K562 (cell line): ENCODE measurements around the gene DENND4C. TPM values are rescaled to one million over a fixed set of nuclear protein-coding genes. Genes with fewer than 3 reads are reported as not detected.

Source experiments
- ATAC-seq: fragments of 200-7000 bp; cut with Tn5 transposase; 3 replicates; pipeline ENCODE4 v1.9.1; 2020; ENCODE audit warnings: moderate library complexity
- BruUV-seq: library from RNA; stranded (reverse); fragments of 400-500 nt; replicated peaks from 2 replicates; lab custom pipeline; 2021; lab: Mats Ljungman, UMichigan
- CTCF ChIA-PET: fragments of 300-600 bp; formaldehyde crosslinking; extraction: SDS; loops from one replicate; lab custom pipeline; 2021; ENCODE audit warnings: low intra/inter-chr PET ratio; lab: Yijun Ruan, JAX
- POLR2A ChIA-PET: fragments of 300-600, 350-650 bp; sonication (Branson Sonifier 250); formaldehyde crosslinking; extraction: SDS; loops from one replicate; lab custom pipeline; 2021; ENCODE audit warnings: antibody characterized with exemption, inconsistent platforms; lab: Yijun Ruan, JAX
- DNase-seq, 4 experiments: peaks; one replicate each; pipeline versions ENCODE4 v3.0.0 to v3.0.0-alpha.2; 2011 to 2018; ENCODE audit warnings: low spot score in 3 of 4, mixed read lengths in 3 of 4; ENCODE audit errors: extremely low read depth in 1 of 4
- FAIRE-seq: peaks from 2 replicates; lab custom pipeline; 2011; peaks lifted over from hg19 to GRCh38; lab: Jason Lieb, UNC
- H2AFZ ChIP-seq: 2 replicates; pipeline ENCODE4 v1.6.0; 2011; ENCODE audit warnings: low read depth, low read length, control low read depth, inconsistent platforms
- H3K27ac ChIP-seq: fragments of 200-600 bp; 3 replicates; pipeline ENCODE4 v1.8.0; 2011; ENCODE audit warnings: low read depth, mild to moderate bottlenecking, control low read depth, inconsistent platforms, low read length, moderate library complexity, mixed read lengths; ENCODE audit errors: extremely low read depth
- H3K27me3 ChIP-seq, 2 experiments: fragments of 300-600 bp in 1 of 2; 2 replicates in 1 of 2; 3 replicates in 1 of 2; pipeline versions ENCODE4 v1.6.0 to v1.8.0; 2011; ENCODE audit warnings: inconsistent platforms in 2 of 2, low read length in 2 of 2, mild to moderate bottlenecking in 1 of 2, mixed read lengths in 1 of 2, moderate library complexity in 1 of 2; ENCODE audit not compliant: control insufficient read depth in 2 of 2, insufficient read depth in 2 of 2
- H3K36me3 ChIP-seq: fragments of 300-600 bp; 3 replicates; pipeline ENCODE4 v1.8.0; 2011; ENCODE audit warnings: mild to moderate bottlenecking, low read length, inconsistent platforms; ENCODE audit not compliant: control insufficient read depth, insufficient read depth
- H3K4me1 ChIP-seq, 2 experiments: fragments of 200-600 bp in 1 of 2; replicated peaks in 1 of 2; 2 replicates in 1 of 2; 3 replicates in 1 of 2; pipeline versions ENCODE4 v1.5.1 to v1.8.0; 2011; ENCODE audit warnings: inconsistent platforms in 2 of 2, low read length in 2 of 2, mild to moderate bottlenecking in 1 of 2, mixed read lengths in 1 of 2, moderate library complexity in 1 of 2; ENCODE audit not compliant: control insufficient read depth in 2 of 2, insufficient read depth in 2 of 2
- H3K4me2 ChIP-seq: 2 replicates; pipeline ENCODE4 v1.6.1; 2011; ENCODE audit warnings: low read length, control low read depth, inconsistent platforms, mixed read lengths; ENCODE audit not compliant: insufficient read depth
- H3K4me3 ChIP-seq: fragments of 200-600 bp; sonication (generic), shearing (Covaris generic); 2 replicates; pipeline ENCODE4 v1.5.1; 2016; ENCODE audit warnings: control low read depth, inconsistent platforms
- H3K79me2 ChIP-seq: fragments of 200-600 bp; 3 replicates; pipeline ENCODE4 v1.8.0; 2011; ENCODE audit warnings: low read length, inconsistent platforms; ENCODE audit not compliant: control insufficient read depth, insufficient read depth
- H3K9ac ChIP-seq, 2 experiments: 2 replicates each; pipeline versions ENCODE4 v1.6.0 to v1.6.1; 2011; ENCODE audit warnings: low read depth in 2 of 2, low read length in 2 of 2, control low read depth in 1 of 2, inconsistent platforms in 1 of 2, mild to moderate bottlenecking in 1 of 2, mixed read lengths in 1 of 2; ENCODE audit not compliant: insufficient read depth in 1 of 2
- H3K9me1 ChIP-seq: one replicate; pipeline ENCODE4 v1.6.0; 2011; ENCODE audit warnings: inconsistent platforms, mild to moderate bottlenecking, low read length, moderate library complexity; ENCODE audit not compliant: control insufficient read depth, insufficient read depth
- H3K9me3 ChIP-seq: replicated peaks from 2 replicates; pipeline ENCODE4 v1.5.1; 2011; ENCODE audit warnings: low read depth, low read length, inconsistent platforms; ENCODE audit not compliant: control insufficient read depth, insufficient read depth
- H4K20me1 ChIP-seq: replicated peaks from 2 replicates; pipeline ENCODE4 v1.6.1; 2011; ENCODE audit warnings: low read length, inconsistent platforms, mixed read lengths; ENCODE audit not compliant: control insufficient read depth, insufficient read depth
- CTBP1 ChIP-seq: fragments of 450-650 bp; IDR thresholded peaks from 2 replicates; pipeline ENCODE4 v1.6.1; 2016; ENCODE audit warnings: borderline replicate concordance
- EHMT2 ChIP-seq: fragments of 450-650 bp; IDR thresholded peaks from 2 replicates; pipeline ENCODE4 v1.6.1; 2018; ENCODE audit warnings: antibody characterized with exemption
- ETS2 ChIP-seq: IDR thresholded peaks from 2 replicates; pipeline ENCODE4 v1.6.1; 2016; ENCODE audit warnings: borderline replicate concordance, missing genetic modification characterization, mild to moderate bottlenecking, moderate library complexity, missing compliant biosample characterization; ENCODE audit not compliant: poor library complexity, severe bottlenecking
- MCM7 ChIP-seq, 2 experiments: fragments of 450-650 bp; IDR thresholded peaks; 2 replicates each; pipeline ENCODE4 v1.6.1; 2016 to 2018
- MYNN ChIP-seq, 2 experiments: sonication (generic); formaldehyde crosslinking in 1 of 2; IDR thresholded peaks; 2 replicates each; pipeline versions ENCODE4 v1.5.0 to v1.6.1; 2016 to 2020; ENCODE audit warnings: antibody characterized with exemption in 1 of 2, missing genetic modification reagents in 1 of 2
- NR2C2 ChIP-seq, 2 experiments: fragments of 200-800 bp in 1 of 2; sonication (Bioruptor generic) in 1 of 2; sonication (generic) in 1 of 2; formaldehyde crosslinking in 1 of 2; IDR thresholded peaks; 2 replicates each; pipeline versions ENCODE4 v1.6.1 to v1.8.0; 2016 to 2022; ENCODE audit warnings: mild to moderate bottlenecking in 1 of 2, missing compliant biosample characterization in 1 of 2, missing genetic modification characterization in 1 of 2, missing genetic modification reagents in 1 of 2
- RCOR1 ChIP-seq, 2 experiments: IDR thresholded peaks; 2 replicates each; pipeline ENCODE4 v1.6.1; 2012; ENCODE audit warnings: low read depth in 2 of 2, low read length in 2 of 2, borderline replicate concordance in 1 of 2, improper control_type of control experiment in 1 of 2
- STAG1 ChIP-seq: sonication (generic); formaldehyde crosslinking; IDR thresholded peaks from 2 replicates; pipeline ENCODE4 v1.5.0; 2020; ENCODE audit warnings: missing genetic modification reagents, borderline replicate concordance
- TCF7L2 ChIP-seq: fragments of 150-350 bp; IDR thresholded peaks from 2 replicates; pipeline ENCODE4 v1.6.1; 2016; ENCODE audit warnings: low read depth, mild to moderate bottlenecking, low read length, moderate library complexity
- ZNF175 ChIP-seq: fragments of 200-800 bp; sonication (Bioruptor generic); IDR thresholded peaks from 2 replicates; pipeline ENCODE4 v1.6.1; 2016; ENCODE audit warnings: low read depth, mild to moderate bottlenecking, missing genetic modification characterization, missing compliant biosample characterization
- ZNF445 ChIP-seq: fragments of 250-450 bp; sonication (Bioruptor Pico); IDR thresholded peaks from 2 replicates; pipeline ENCODE4 v1.4.0; 2020; ENCODE audit warnings: low read depth, mild to moderate bottlenecking, moderate library complexity
- ZNF586 ChIP-seq: fragments of 450-650 bp; formaldehyde crosslinking; conservative IDR thresholded peaks from 2 replicates; pipeline ENCODE4 v1.4.0; 2020; ENCODE audit warnings: mild to moderate bottlenecking, moderate library complexity
- WGBS: fragments of 100-300 bp; shearing (Covaris generic); methylation state at CpG from one replicate; pipeline ENCODE4 v1.1.6; 2016; ENCODE audit warnings: low coverage, mixed read lengths; ENCODE audit not compliant: insufficient coverage; ENCODE audit errors: missing lambda C conversion rate; 5-methylcytosine and 5-hydroxymethylcytosine counted together
- in situ Hi-C: fragments of 300-500 bp; cut with MboI; formaldehyde crosslinking; loops from 4 replicates; pipeline ENCODE4 v1.15.0; 2018; ENCODE audit warnings: inconsistent platforms, mixed read lengths
- intact Hi-C: fragments of 100-400 bp; cut with micrococcal nuclease; formaldehyde crosslinking; loops from 2 replicates; pipeline ENCODE4 v1.14.2; 2022
- polyA plus RNA-seq, 8 experiments: library from polyadenylated mRNA; depleted of rRNA in 4 of 8; stranded (reverse) in 5 of 8; unstranded in 3 of 8; fragments of >200 nt; fragmentation: Nextera tagmentation in 2 of 8; fragmentation: Illumina TruSeq in 1 of 8; extraction: Ambion mirVana in 2 of 8; extraction: Trizol in 1 of 8; gene quantifications; 2 replicates each; pipeline versions ENCODE4 v1.2.1 to v1.2.3, GENCODE V29; 2011 to 2014; ENCODE audit warnings: inconsistent platforms in 1 of 8, missing spikeins in 1 of 8
- total RNA-seq, 7 experiments: library from RNA; depleted of rRNA in 6 of 7; stranded (reverse); fragments of >200 nt in 6 of 7; fragmentation: Illumina TruSeq in 2 of 7; extraction: Trizol in 2 of 7; gene quantifications; 2 replicates each; pipeline versions ENCODE4 v1.2.1 to v1.2.3, GENCODE V29; 2011 to 2021; ENCODE audit warnings: low replicate concordance in 1 of 7
- TF ChIP-seq, protein P1 (sequence below): IDR thresholded peaks from 2 replicates; pipeline ENCODE4 v1.6.1; 2012; ENCODE audit warnings: low read depth, low read length, improper control_type of control experiment, borderline replicate concordance

DENND4C gene
- total and polyA plus RNA-seq, 9 of the 15 experiments (the other 6 are each of a cell fraction or from before 2014, with no cell fraction given) = 4.8 to 31.8 (median 13.9) TPM

DNA sequence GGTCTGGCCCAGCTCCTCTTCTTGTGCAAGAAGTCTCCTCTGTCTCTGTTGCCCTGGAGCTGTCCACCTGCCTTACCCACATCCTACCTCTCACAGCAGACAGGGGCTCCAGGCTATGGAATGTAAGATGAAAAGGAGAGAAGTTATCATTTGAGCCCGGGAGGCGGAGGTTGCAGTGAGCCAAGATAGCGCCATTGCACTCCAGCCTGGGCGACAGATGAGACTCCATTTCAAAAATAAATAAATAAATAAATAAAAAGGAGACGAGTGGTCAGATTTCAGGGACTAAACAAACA is 37.5 kb upstream of the DENND4C start:
- BruUV-seq = no TSS peak
- Histone ChIP-seq H3K9me1 (no peaks in the 10 kb centered on the region), H3K27me3 (no peaks in the 10 kb centered on the region), H3K9me3 (no peaks in the 10 kb centered on the region), H4K20me1 (no peaks in the 10 kb centered on the region), H3K4me3 (no peak overlapping the region), H3K27ac (no peak overlapping the region), H3K4me1 (peaks cover 0 to 21% of the 10 kb centered on the region in 2 experiments; a peak in 2 of 5 replicates), H3K9ac (no peak overlapping the region; a peak in 1 of 4 replicates), H2AFZ (peak overlapping the region; percentile 40; the same call in 1 of the 2 replicates), H3K79me2 (no peaks in the 10 kb centered on the region), H3K36me3 (no peaks in the 10 kb centered on the region), H3K4me2 (peak overlapping the region; percentile 25; the same call in 1 of the 2 replicates)
- in situ Hi-C loops (no loop called here), intact Hi-C loops (loop anchor here (10.0 kb wide), 1 partner anchor 192 kb away; the partner anchor contains the start of gene RPS6)
- ChIA-PET CTCF (no interaction called here), POLR2A (no interaction called here)
- FAIRE-seq = no peak
- WGBS = 5% methylated on average over 5 of the region's 5 CpGs
- TF ChIP-seq ZNF586 (CRISPR knock-in tag) = no peak
- no peak for TF ChIP-seq ZNF445 (CRISPR knock-in tag)
- TF ChIP-seq MCM7 (IDR thresholded peaks at IDR 0.05) = no peak
- TF ChIP-seq RCOR1 (IDR thresholded peaks at IDR 0.05; ENCODE audit: borderline replicate concordance in 1 of 2, low read depth in 2 of 2, low read length in 2 of 2) = no peak
- TF ChIP-seq ZNF175 = no peak
- no peak for TF ChIP-seq EHMT2
- TF ChIP-seq NR2C2 (CRISPR knock-in tag; IDR thresholded peaks at IDR 0.05) = no peak
- TF ChIP-seq NR2C2 (tag; IDR thresholded peaks at IDR 0.05) = no peak
- TF ChIP-seq CTBP1 = no peak
- TF ChIP-seq STAG1 (CRISPR knock-in tag) = no peak
- TF ChIP-seq ETS2 (tag) = no peak
- TF ChIP-seq, protein P1, sequence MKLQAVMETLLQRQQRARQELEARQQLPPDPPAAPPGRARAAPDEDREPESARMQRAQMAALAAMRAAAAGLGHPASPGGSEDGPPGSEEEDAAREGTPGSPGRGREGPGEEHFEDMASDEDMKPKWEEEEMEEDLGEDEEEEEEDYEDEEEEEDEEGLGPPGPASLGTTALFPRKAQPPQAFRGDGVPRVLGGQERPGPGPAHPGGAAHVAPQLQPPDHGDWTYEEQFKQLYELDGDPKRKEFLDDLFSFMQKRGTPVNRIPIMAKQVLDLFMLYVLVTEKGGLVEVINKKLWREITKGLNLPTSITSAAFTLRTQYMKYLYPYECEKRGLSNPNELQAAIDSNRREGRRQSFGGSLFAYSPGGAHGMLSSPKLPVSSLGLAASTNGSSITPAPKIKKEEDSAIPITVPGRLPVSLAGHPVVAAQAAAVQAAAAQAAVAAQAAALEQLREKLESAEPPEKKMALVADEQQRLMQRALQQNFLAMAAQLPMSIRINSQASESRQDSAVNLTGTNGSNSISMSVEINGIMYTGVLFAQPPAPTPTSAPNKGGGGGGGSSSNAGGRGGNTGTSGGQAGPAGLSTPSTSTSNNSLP = no peak
- TF ChIP-seq MYNN (IDR thresholded peaks at IDR 0.05) = no peak
- TF ChIP-seq MYNN (CRISPR knock-in tag; IDR thresholded peaks at IDR 0.05) = no peak
- no peak for TF ChIP-seq TCF7L2
- ATAC-seq = peak; percentile 77
- peak in 2 of 4 experiments; percentile 13 to 33 for DNase-seq
